Epithelial cell of umbilical artery (primary cell): ENCODE data around the gene SPOCD1. TPM values are rescaled to one million over a fixed set of nuclear protein-coding genes. Genes with fewer than 3 reads are reported as not detected.

Experiments
- total RNA-seq: library from RNA; depleted of rRNA; stranded (reverse); fragments of >200 nt; gene quantifications from 2 replicates; pipeline ENCODE4 v1.2.3, GENCODE V29; 2014

SPOCD1 gene
- 19.8 and 23.6 TPM in 2 replicates for total RNA-seq

DNA sequence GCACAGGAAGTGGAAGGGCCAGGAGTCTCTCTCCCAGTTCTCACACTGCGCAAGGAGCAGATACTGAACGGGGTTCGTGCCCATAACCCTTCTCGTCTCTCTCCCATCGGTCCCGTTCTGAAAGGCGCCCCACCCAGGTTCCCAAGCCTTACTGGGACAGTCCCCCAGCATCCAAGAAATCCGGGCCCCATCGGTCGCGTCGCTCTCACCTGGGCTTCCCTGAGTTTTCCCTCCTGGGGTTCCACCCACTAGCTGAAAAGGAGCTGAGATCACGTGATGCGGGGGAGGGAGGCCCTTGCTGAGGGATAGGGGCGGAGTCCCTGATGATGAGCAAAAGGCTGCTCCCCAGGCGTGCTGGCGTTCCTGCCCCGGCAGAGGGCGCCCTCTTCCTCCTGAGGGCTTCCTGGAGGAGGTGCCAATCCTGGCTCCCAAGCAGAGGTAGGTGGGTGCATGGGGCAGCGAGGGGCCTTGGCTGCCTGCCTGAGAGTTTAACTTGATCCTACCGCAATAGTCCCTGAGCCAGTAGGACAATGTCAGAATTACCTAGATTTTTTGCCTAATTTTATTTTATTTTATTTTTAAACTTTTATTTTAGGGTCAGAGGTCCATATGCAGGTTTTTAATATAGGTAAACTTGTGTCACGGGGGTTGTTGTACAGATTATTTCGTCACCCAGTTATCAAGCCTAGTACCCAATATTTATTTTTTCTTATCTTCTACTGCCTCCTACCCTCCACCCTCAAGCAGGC lies at the start of gene SPOCD1:
TSS of gene SPOCD1 (minus strand) at position 271 of the 749 bp plus-strand sequence. CDS start 689 bp downstream, outside the sequence.

GRCh38 chr1:31764312-31765040 lies 51.3 kb downstream of the SPOCD1 start, which contains the start of gene ADGRB2:
Gene ADGRB2 (minus strand): TSS chr1:31764340. CDS start chr1:31757221, 7,119 bp downstream.

Other genes with a start within 250 kb of the SPOCD1 start
- 443 and 581 TPM in 2 replicates for gene TINAGL1, start 239.5 kb downstream of the SPOCD1 start, total RNA-seq
- under 0.01 and 1.1 TPM in 2 replicates for gene HCRTR1, start 198.3 kb downstream of the SPOCD1 start, total RNA-seq
- gene PEF1, start 171.1 kb downstream of the SPOCD1 start, total RNA-seq: 78.3 and 88.8 TPM in 2 replicates
- 1.3 and 35.6 TPM in 2 replicates for gene COL16A1, start 112.0 kb downstream of the SPOCD1 start, total RNA-seq
- gene ADGRB2, start 51.7 kb downstream of the SPOCD1 start, total RNA-seq: 1.1 and 1.9 TPM in 2 replicates
- gene PTP4A2, start 122.3 kb upstream of the SPOCD1 start, total RNA-seq: 206 and 269 TPM in 2 replicates
- gene KHDRBS1, start 197.8 kb upstream of the SPOCD1 start, total RNA-seq: 68.2 and 71.4 TPM in 2 replicates